Skin epidermis (tissue), 12 donors: ENCODE measurements around the gene ABHD17A.

Experiments
- H3K27ac ChIP-seq, 21 experiments: fragments of 200-600 bp; sonication (generic) in 11 of 21; one replicate each; pipeline ENCODE4 v1.5.0; 2020; ENCODE audit warnings: mild to moderate bottlenecking in 3 of 21, inconsistent platforms in 2 of 21, moderate library complexity in 2 of 21
- H3K4me3 ChIP-seq, 7 experiments: fragments of 200-600 bp; sonication (generic) in 2 of 7; one replicate each; pipeline ENCODE4 v1.5.0; 2020; ENCODE audit warnings: inconsistent platforms in 2 of 7, mild to moderate bottlenecking in 2 of 7, moderate library complexity in 1 of 7

ABHD17A gene

GRCh38 chr19:1857648-1858326 is 27.5 kb downstream of the ABHD17A start:
- Histone ChIP-seq H3K4me3 (peak overlapping the region; percentile 34 to 57 (median 38)), H3K27ac (peak overlapping the region in 20 of 21 experiments; percentile 79 to 99 (median 90))

GRCh38 chr19:1856698-1857603 is 28.3 kb downstream of the ABHD17A start:
- Histone ChIP-seq H3K27ac (peak overlapping the region; percentile 58 to 99 (median 89)), H3K4me3 (peak overlapping the region; percentile 34 to 57 (median 38))

- Histone ChIP-seq H3K27ac (peak overlapping the region; percentile 58 to 99 (median 89)), H3K4me3 (peak overlapping the region; percentile 34 to 57 (median 38))
Measured at GRCh38 chr19:1856345-1856697, 29.0 kb downstream of the ABHD17A start.

- Histone ChIP-seq H3K27ac (peak overlapping the region; percentile 27 to 99 (median 89)), H3K4me3 (peak overlapping the region; percentile 34 to 57 (median 38))
Measured at GRCh38 chr19:1855828-1856255, 29.5 kb downstream of the ABHD17A start.

GRCh38 chr19:1855040-1855827 is 30.1 kb downstream of the ABHD17A start:
- Histone ChIP-seq H3K4me3 (peak overlapping the region; percentile 34 to 57 (median 38)), H3K27ac (peak overlapping the region; percentile 27 to 99 (median 89))

GRCh38 chr19:1854542-1855039 is 30.7 kb downstream of the ABHD17A start:
- H3K27ac ChIP-seq: peak overlapping the region in 20 of 21 experiments; percentile 53 to 99 (median 89)
- H3K4me3 ChIP-seq: peak overlapping the region in 5 of 7 experiments; percentile 38 to 57 (median 40)

- Histone ChIP-seq H3K4me3 (peak overlapping the region in 3 of 7 experiments; percentile 38 to 57 (median 47)), H3K27ac (peak overlapping the region in 20 of 21 experiments; percentile 35 to 99 (median 88))
Measured at GRCh38 chr19:1854039-1854541, 31.2 kb downstream of the ABHD17A start.

GRCh38 chr19:1853295-1854038 is 31.8 kb downstream of the ABHD17A start:
- H3K4me3 ChIP-seq: peak overlapping the region in 1 of 7 experiments; percentile 57
- H3K27ac ChIP-seq: peak overlapping the region in 18 of 21 experiments; percentile 35 to 99 (median 88)

GRCh38 chr19:1852581-1853128 is 32.6 kb downstream of the ABHD17A start:
- Histone ChIP-seq H3K27ac (peak overlapping the region in 12 of 21 experiments; percentile 10 to 99 (median 48)), H3K4me3 (no peak overlapping the region)

- Histone ChIP-seq H3K27ac (peak overlapping the region in 11 of 21 experiments; percentile 20 to 99 (median 61)), H3K4me3 (peak overlapping the region in 2 of 7 experiments; percentile 1 to 18)
Measured at GRCh38 chr19:1851654-1852580, 33.4 kb downstream of the ABHD17A start.

GRCh38 chr19:1850809-1851653 is 34.3 kb downstream of the ABHD17A start:
- Histone ChIP-seq H3K4me3 (peak overlapping the region in 1 of 7 experiments; percentile 1), H3K27ac (peak overlapping the region in 7 of 21 experiments; percentile 20 to 99 (median 61))

- Histone ChIP-seq H3K27ac (no peak overlapping the region), H3K4me3 (no peak overlapping the region)
Measured at GRCh38 chr19:1849886-1850398, 35.4 kb downstream of the ABHD17A start.

GRCh38 chr19:1849132-1849474 is 36.2 kb downstream of the ABHD17A start:
- Histone ChIP-seq H3K4me3 (no peak overlapping the region), H3K27ac (peak overlapping the region in 8 of 21 experiments; percentile 97 to 100 (median 100))

GRCh38 chr19:1848399-1849131 is 36.7 kb downstream of the ABHD17A start, which contains the start of gene REXO1:
Gene REXO1, minus strand, starts transcription at chr19:1848483. Its CDS starts 125 bp downstream, at chr19:1848358.
- H3K4me3 ChIP-seq: peak within 1 kb of the TSS; percentile 81 to 100 (median 99)
- peak within 1 kb of the TSS; percentile 96 to 100 (median 100) for H3K27ac ChIP-seq
